Liver (tissue), 9 donors: Measurements from ENCODE around the gene TBCD. TPM values are rescaled to one million over a fixed set of nuclear protein-coding genes. Genes with fewer than 3 reads are reported as not detected.

ENCODE experiments used
- DNase-seq: peaks from one replicate; pipeline ENCODE4 v3.0.0-alpha.2; 2017; ENCODE audit warnings: low spot score
- H3K27ac ChIP-seq, 2 donors: one replicate each; pipeline ENCODE4 v1.7.0; 2013; ENCODE audit warnings: inconsistent platforms in 2 of 2, low read length in 2 of 2, control low read depth in 1 of 2, low read depth in 1 of 2, mild to moderate bottlenecking in 1 of 2
- H3K27me3 ChIP-seq, 4 donors: one replicate each; pipeline versions ENCODE4 v1.6.1 to v1.7.0; 2013; ENCODE audit warnings: low read length in 3 of 4, inconsistent platforms in 1 of 4, mild to moderate bottlenecking in 1 of 4, moderate library complexity in 1 of 4; ENCODE audit not compliant: control insufficient read depth in 4 of 4, insufficient read depth in 4 of 4
- H3K36me3 ChIP-seq, 4 donors: one replicate each; pipeline versions ENCODE4 v1.6.1 to v1.7.0; 2013; ENCODE audit warnings: low read length in 3 of 4, mild to moderate bottlenecking in 3 of 4, low read depth in 1 of 4, moderate library complexity in 1 of 4; ENCODE audit not compliant: control insufficient read depth in 4 of 4, insufficient read depth in 3 of 4
- H3K4me1 ChIP-seq, 4 donors: one replicate each; pipeline versions ENCODE4 v1.6.1 to v1.7.0; 2013; ENCODE audit warnings: low read length in 3 of 4, mild to moderate bottlenecking in 3 of 4, moderate library complexity in 1 of 4; ENCODE audit not compliant: control insufficient read depth in 4 of 4, insufficient read depth in 4 of 4
- H3K4me3 ChIP-seq, 3 donors: one replicate each; pipeline versions ENCODE4 v1.6.1 to v1.7.0; 2013; ENCODE audit warnings: low read length in 3 of 3, control low read depth in 1 of 3, low read depth in 1 of 3, mild to moderate bottlenecking in 1 of 3
- H3K9ac ChIP-seq, 2 donors: one replicate each; pipeline ENCODE4 v1.7.0; 2013; ENCODE audit warnings: low read length in 2 of 2, mild to moderate bottlenecking in 2 of 2, moderate library complexity in 2 of 2, control low read depth in 1 of 2, low read depth in 1 of 2
- H3K9me3 ChIP-seq, 4 donors: one replicate each; pipeline versions ENCODE4 v1.6.1 to v1.7.0; 2013; ENCODE audit warnings: low read length in 3 of 4; ENCODE audit not compliant: control insufficient read depth in 4 of 4
- ATF3 ChIP-seq: IDR thresholded peaks from 2 replicates; pipeline ENCODE4 v1.6.1; 2016; ENCODE audit warnings: antibody characterized with exemption
- CTCF ChIP-seq: fragments of 150-350 bp; IDR thresholded peaks from 2 replicates; pipeline ENCODE4 v1.5.1; 2017; ENCODE audit warnings: improper control_type of control experiment, low read depth, low read length; ENCODE audit not compliant: missing input control
- EGR1 ChIP-seq, 2 donors: IDR thresholded peaks; 2 replicates each; pipeline ENCODE4 v1.6.1; 2016 to 2018; ENCODE audit warnings: antibody characterized with exemption in 2 of 2, low read depth in 2 of 2
- FOXA1 ChIP-seq: IDR thresholded peaks from 2 replicates; pipeline ENCODE4 v1.6.1; 2016; ENCODE audit warnings: antibody characterized with exemption
- FOXA2 ChIP-seq: IDR thresholded peaks from 2 replicates; pipeline ENCODE4 v1.6.1; 2016; ENCODE audit warnings: antibody characterized with exemption
- GABPA ChIP-seq, 2 donors: IDR thresholded peaks in 1 of 2; conservative IDR thresholded peaks in 1 of 2; 2 replicates each; pipeline ENCODE4 v1.6.1; 2016; ENCODE audit warnings: antibody characterized with exemption in 2 of 2, mild to moderate bottlenecking in 1 of 2, moderate library complexity in 1 of 2
- HNF4A ChIP-seq, 2 donors: conservative IDR thresholded peaks; 2 replicates each; pipeline ENCODE4 v1.6.1; 2016; ENCODE audit warnings: antibody characterized with exemption in 2 of 2, mild to moderate bottlenecking in 2 of 2
- HNF4G ChIP-seq: IDR thresholded peaks from 2 replicates; pipeline ENCODE4 v1.6.1; 2016; ENCODE audit warnings: antibody characterized with exemption
- JUND ChIP-seq, 2 donors: IDR thresholded peaks; 2 replicates each; pipeline ENCODE4 v1.6.1; 2016; ENCODE audit warnings: antibody characterized with exemption in 2 of 2
- MAX ChIP-seq: IDR thresholded peaks from 2 replicates; pipeline ENCODE4 v1.6.1; 2016; ENCODE audit warnings: antibody characterized with exemption
- NR2F2 ChIP-seq: IDR thresholded peaks from 2 replicates; pipeline ENCODE4 v1.6.1; 2016; ENCODE audit warnings: antibody characterized with exemption
- RAD21 ChIP-seq, 2 donors: IDR thresholded peaks; 2 replicates each; pipeline ENCODE4 v1.6.1; 2016; ENCODE audit warnings: antibody characterized with exemption in 2 of 2, mild to moderate bottlenecking in 2 of 2
- REST ChIP-seq: IDR thresholded peaks from 2 replicates; pipeline ENCODE4 v1.6.1; 2016; ENCODE audit warnings: antibody characterized with exemption, mild to moderate bottlenecking
- RXRA ChIP-seq, 2 donors: IDR thresholded peaks; 2 replicates each; pipeline ENCODE4 v1.6.1; 2017 to 2018; ENCODE audit warnings: antibody characterized with exemption in 2 of 2, mild to moderate bottlenecking in 1 of 2
- SP1 ChIP-seq: IDR thresholded peaks from 2 replicates; pipeline ENCODE4 v1.6.1; 2018; ENCODE audit warnings: antibody characterized with exemption, mild to moderate bottlenecking
- TAF1 ChIP-seq: conservative IDR thresholded peaks from 2 replicates; pipeline ENCODE4 v1.6.1; 2016; ENCODE audit warnings: antibody characterized with exemption, mild to moderate bottlenecking
- YY1 ChIP-seq: IDR thresholded peaks from 2 replicates; pipeline ENCODE4 v1.6.1; 2016; ENCODE audit warnings: antibody characterized with exemption, mild to moderate bottlenecking
- ZBTB33 ChIP-seq: IDR thresholded peaks from 2 replicates; pipeline ENCODE4 v1.6.1; 2016; ENCODE audit warnings: antibody characterized with exemption
- WGBS: extraction: QIAGEN DNeasy Blood & Tissue Kit; methylation state at CpG from one replicate; pipeline ENCODE4 v1.1.7; 2013; 5-methylcytosine and 5-hydroxymethylcytosine counted together
- polyA plus RNA-seq, 2 donors: library from polyadenylated mRNA; stranded (reverse) in 1 of 2; unstranded in 1 of 2; fragments of 200-250 nt in 1 of 2; fragments of >200 nt in 1 of 2; fragmentation: Nextera tagmentation in 1 of 2; extraction: Ambion mirVana in 1 of 2; gene quantifications; one replicate each; pipeline versions ENCODE4 v1.2.1 to v1.2.3, GENCODE V29; 2013 to 2015
- total RNA-seq, 2 donors: library from RNA; depleted of rRNA; stranded (reverse); fragments of >200 nt; gene quantifications; one replicate each; pipeline ENCODE4 v1.2.3, GENCODE V29; 2014
- donor health status: healthy.
- donor health status: healthy.
- donor health status: healthy.
- donor health status: healthy.
- donor health status: healthy.

Gene TBCD
- total and polyA plus RNA-seq, 4 donors: 29.8 to 42.2 (median 33.0) TPM

- no peaks in the 10 kb centered on the region for H3K27me3 ChIP-seq
- H3K36me3 ChIP-seq: peaks cover 0 to 9% (median 5%) of the 10 kb centered on the region in 4 donors
- WGBS: 81% methylated on average over 42 of the region's 42 CpGs
- no peaks in the 10 kb centered on the region for H3K9me3 ChIP-seq
- H3K9ac ChIP-seq: no peak overlapping the region
- TF ChIP-seq FOXA2: no peak
- no peak for TF ChIP-seq SP1
- no peak for TF ChIP-seq TAF1
- TF ChIP-seq CTCF: no peak
- no peak for TF ChIP-seq MAX
- no peak for TF ChIP-seq HNF4A (conservative IDR thresholded peaks at IDR 0.05)
- TF ChIP-seq EGR1 (IDR thresholded peaks at IDR 0.05; ENCODE audit: low read depth in 2 of 2): no peak
- TF ChIP-seq RAD21 (IDR thresholded peaks at IDR 0.05): no peak
- TF ChIP-seq JUND (IDR thresholded peaks at IDR 0.05): no peak
- no peak for TF ChIP-seq GABPA (IDR thresholded peaks at IDR 0.05 in 1 of 2, conservative IDR thresholded peaks at IDR 0.05 in 1 of 2)
- TF ChIP-seq YY1: no peak
- TF ChIP-seq NR2F2: no peak
- no peak for TF ChIP-seq RXRA (IDR thresholded peaks at IDR 0.05)
- TF ChIP-seq FOXA1: no peak
- no peak for TF ChIP-seq ZBTB33
- TF ChIP-seq REST: no peak
- TF ChIP-seq ATF3: no peak
- TF ChIP-seq HNF4G: no peak
- no peaks in the 10 kb centered on the region for H3K4me1 ChIP-seq
- no peak for DNase-seq
- no peak overlapping the region for H3K4me3 ChIP-seq
- no peak overlapping the region for H3K27ac ChIP-seq
Observed at GRCh38 chr17:82782657-82783207, 30.9 kb downstream of the TBCD start.
